IPS-18c (cell line): ENCODE measurements around the gene TTC4.
A peak's percentile ranks its signal among the peaks of the same experiment; 100 is the strongest.

ENCODE experiments used
- H3K4me3 ChIP-seq: 2 replicates; pipeline ENCODE4 v1.7.0; 2013; ENCODE audit warnings: low read depth, mild to moderate bottlenecking, low read length, moderate library complexity; ENCODE audit not compliant: insufficient read depth
- H3K9me3 ChIP-seq: one replicate; pipeline ENCODE4 v1.6.1; 2013; ENCODE audit warnings: mild to moderate bottlenecking, low read length, moderate library complexity; ENCODE audit not compliant: control insufficient read depth, insufficient read depth

Gene TTC4

GRCh38 chr1:54698346-54698745 lies 17.3 kb upstream of the TTC4 start:
- H3K9me3 ChIP-seq = no peaks in the 10 kb centered on the region
- H3K4me3 ChIP-seq = no peak overlapping the region

GRCh38 chr1:54699936-54700525 lies 15.6 kb upstream of the TTC4 start:
- H3K4me3 ChIP-seq = no peak overlapping the region
- H3K9me3 ChIP-seq = no peaks in the 10 kb centered on the region

GRCh38 chr1:54701066-54701465 lies 14.6 kb upstream of the TTC4 start:
- no peak overlapping the region for H3K4me3 ChIP-seq
- H3K9me3 ChIP-seq = no peaks in the 10 kb centered on the region

- no peaks in the 10 kb centered on the region for H3K9me3 ChIP-seq
- H3K4me3 ChIP-seq = no peak overlapping the region
Measured at GRCh38 chr1:54701996-54702395, 13.7 kb upstream of the TTC4 start.

GRCh38 chr1:54703471-54703870 lies 12.2 kb upstream of the TTC4 start:
- no peak overlapping the region for H3K4me3 ChIP-seq
- no peaks in the 10 kb centered on the region for H3K9me3 ChIP-seq

GRCh38 chr1:54705153-54705552 lies 10.5 kb upstream of the TTC4 start:
- H3K9me3 ChIP-seq = no peaks in the 10 kb centered on the region

GRCh38 chr1:54706419-54706818 lies 9.2 kb upstream of the TTC4 start:
- Histone ChIP-seq H3K9me3 (no peaks in the 10 kb centered on the region), H3K4me3 (no peak overlapping the region)

More at GRCh38 chr1:54705153-54705552, 10.5 kb upstream of the TTC4 start:
- no peak overlapping the region for H3K4me3 ChIP-seq

GRCh38 chr1:54708385-54708784 lies 7.3 kb upstream of the TTC4 start:
- H3K9me3 ChIP-seq = no peaks in the 10 kb centered on the region
- no peak overlapping the region for H3K4me3 ChIP-seq

GRCh38 chr1:54709547-54710292 lies 5.9 kb upstream of the TTC4 start:
- no peaks in the 10 kb centered on the region for H3K9me3 ChIP-seq

GRCh38 chr1:54710434-54710833 lies 5.2 kb upstream of the TTC4 start:
- no peaks in the 10 kb centered on the region for H3K9me3 ChIP-seq
- no peak overlapping the region for H3K4me3 ChIP-seq

More at GRCh38 chr1:54709547-54710292, 5.9 kb upstream of the TTC4 start:
- H3K4me3 ChIP-seq = no peak overlapping the region

GRCh38 chr1:54710841-54711240 lies 4.8 kb upstream of the TTC4 start:
- Histone ChIP-seq H3K4me3 (no peak overlapping the region), H3K9me3 (no peaks in the 10 kb centered on the region)

- no peak overlapping the region for H3K4me3 ChIP-seq
- no peaks in the 10 kb centered on the region for H3K9me3 ChIP-seq
Measured at GRCh38 chr1:54711536-54711935, 4.1 kb upstream of the TTC4 start.

- Histone ChIP-seq H3K9me3 (no peaks in the 10 kb centered on the region), H3K4me3 (no peak overlapping the region)
Measured at GRCh38 chr1:54714881-54715492, 674 bp upstream of the TTC4 start.

GRCh38 chr1:54716299-54717047 lies 812 bp downstream of the TTC4 start:
- Histone ChIP-seq H3K9me3 (no peaks in the 10 kb centered on the region), H3K4me3 (peak overlapping the region; percentile 93)

GRCh38 chr1:54721719-54722118 lies 6.1 kb downstream of the TTC4 start:
- Histone ChIP-seq H3K9me3 (no peaks in the 10 kb centered on the region), H3K4me3 (no peak overlapping the region)

- H3K4me3 ChIP-seq = no peak overlapping the region
- H3K9me3 ChIP-seq = no peaks in the 10 kb centered on the region
Measured at GRCh38 chr1:54723985-54724384, 8.3 kb downstream of the TTC4 start.

GRCh38 chr1:54724771-54725170 lies 9.1 kb downstream of the TTC4 start:
- no peaks in the 10 kb centered on the region for H3K9me3 ChIP-seq
- no peak overlapping the region for H3K4me3 ChIP-seq

- Histone ChIP-seq H3K4me3 (no peak overlapping the region), H3K9me3 (no peaks in the 10 kb centered on the region)
Measured at GRCh38 chr1:54728027-54728426, 12.4 kb downstream of the TTC4 start.
